AG09309 (cell line): ENCODE results near the gene MYH9.

Source experiments
- DNase-seq: peaks from one replicate; pipeline ENCODE4 v3.0.0-alpha.2; 2010; ENCODE audit warnings: low read depth
- H3K4me3 ChIP-seq: 2 replicates; pipeline ENCODE4 v1.5.1; 2011; ENCODE audit warnings: mild to moderate bottlenecking, low read depth, low read length, moderate library complexity; ENCODE audit not compliant: control insufficient read depth
- TF ChIP-seq, protein P1 (sequence below): IDR thresholded peaks from 2 replicates; pipeline ENCODE4 v1.5.1; 2011; ENCODE audit warnings: mild to moderate bottlenecking, low read depth, low read length, inconsistent platforms; ENCODE audit not compliant: insufficient read depth, control insufficient read depth; ENCODE audit errors: missing control alignments

MYH9 gene

DNA sequence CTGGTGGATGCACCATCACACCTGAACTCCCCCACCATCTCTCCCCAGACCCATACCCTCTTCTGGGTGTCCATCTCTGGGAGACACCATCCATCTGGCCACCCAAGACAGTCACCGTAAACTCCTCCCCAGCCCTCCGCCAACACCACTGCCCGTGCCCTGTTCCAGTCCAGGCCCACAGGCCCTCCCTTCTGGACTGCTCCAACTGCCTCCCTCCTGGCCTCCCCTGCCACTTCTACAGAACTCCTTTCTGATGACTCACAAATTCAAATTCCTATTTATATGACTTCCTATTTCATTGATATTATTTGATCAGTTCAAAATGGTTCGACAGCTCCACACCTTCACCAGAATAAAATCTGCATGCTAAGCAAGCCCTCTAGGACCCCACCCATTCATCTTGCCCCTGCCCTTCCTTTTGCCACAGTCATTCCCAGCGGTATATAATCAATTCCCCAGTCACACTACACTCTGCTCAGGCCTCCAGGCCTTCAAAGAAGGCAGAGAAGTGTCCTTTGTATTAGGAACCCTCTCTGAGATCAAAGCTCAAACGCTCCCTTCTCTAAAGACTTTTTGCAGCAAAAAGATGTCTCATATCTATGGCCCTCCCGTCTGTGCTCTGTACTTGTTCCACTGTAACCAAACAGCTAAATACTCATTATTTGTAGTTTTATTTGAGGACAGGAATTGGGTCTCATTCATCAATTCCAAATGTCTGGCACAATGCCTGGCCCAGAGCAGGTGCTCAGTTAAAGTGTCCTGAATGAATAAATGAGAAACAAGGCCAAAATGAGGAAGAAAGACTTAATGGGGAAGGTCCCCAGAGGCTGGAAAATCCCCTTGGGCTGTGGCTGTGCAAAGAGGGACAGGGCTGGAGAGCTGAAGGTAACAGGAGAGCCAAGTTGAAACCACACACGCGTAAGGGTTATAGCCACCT is 29.0 kb downstream of the MYH9 start:
- TF ChIP-seq, protein P1, sequence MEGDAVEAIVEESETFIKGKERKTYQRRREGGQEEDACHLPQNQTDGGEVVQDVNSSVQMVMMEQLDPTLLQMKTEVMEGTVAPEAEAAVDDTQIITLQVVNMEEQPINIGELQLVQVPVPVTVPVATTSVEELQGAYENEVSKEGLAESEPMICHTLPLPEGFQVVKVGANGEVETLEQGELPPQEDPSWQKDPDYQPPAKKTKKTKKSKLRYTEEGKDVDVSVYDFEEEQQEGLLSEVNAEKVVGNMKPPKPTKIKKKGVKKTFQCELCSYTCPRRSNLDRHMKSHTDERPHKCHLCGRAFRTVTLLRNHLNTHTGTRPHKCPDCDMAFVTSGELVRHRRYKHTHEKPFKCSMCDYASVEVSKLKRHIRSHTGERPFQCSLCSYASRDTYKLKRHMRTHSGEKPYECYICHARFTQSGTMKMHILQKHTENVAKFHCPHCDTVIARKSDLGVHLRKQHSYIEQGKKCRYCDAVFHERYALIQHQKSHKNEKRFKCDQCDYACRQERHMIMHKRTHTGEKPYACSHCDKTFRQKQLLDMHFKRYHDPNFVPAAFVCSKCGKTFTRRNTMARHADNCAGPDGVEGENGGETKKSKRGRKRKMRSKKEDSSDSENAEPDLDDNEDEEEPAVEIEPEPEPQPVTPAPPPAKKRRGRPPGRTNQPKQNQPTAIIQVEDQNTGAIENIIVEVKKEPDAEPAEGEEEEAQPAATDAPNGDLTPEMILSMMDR = no peak
- no peak overlapping the region for H3K4me3 ChIP-seq
- no peak for DNase-seq

DNA sequence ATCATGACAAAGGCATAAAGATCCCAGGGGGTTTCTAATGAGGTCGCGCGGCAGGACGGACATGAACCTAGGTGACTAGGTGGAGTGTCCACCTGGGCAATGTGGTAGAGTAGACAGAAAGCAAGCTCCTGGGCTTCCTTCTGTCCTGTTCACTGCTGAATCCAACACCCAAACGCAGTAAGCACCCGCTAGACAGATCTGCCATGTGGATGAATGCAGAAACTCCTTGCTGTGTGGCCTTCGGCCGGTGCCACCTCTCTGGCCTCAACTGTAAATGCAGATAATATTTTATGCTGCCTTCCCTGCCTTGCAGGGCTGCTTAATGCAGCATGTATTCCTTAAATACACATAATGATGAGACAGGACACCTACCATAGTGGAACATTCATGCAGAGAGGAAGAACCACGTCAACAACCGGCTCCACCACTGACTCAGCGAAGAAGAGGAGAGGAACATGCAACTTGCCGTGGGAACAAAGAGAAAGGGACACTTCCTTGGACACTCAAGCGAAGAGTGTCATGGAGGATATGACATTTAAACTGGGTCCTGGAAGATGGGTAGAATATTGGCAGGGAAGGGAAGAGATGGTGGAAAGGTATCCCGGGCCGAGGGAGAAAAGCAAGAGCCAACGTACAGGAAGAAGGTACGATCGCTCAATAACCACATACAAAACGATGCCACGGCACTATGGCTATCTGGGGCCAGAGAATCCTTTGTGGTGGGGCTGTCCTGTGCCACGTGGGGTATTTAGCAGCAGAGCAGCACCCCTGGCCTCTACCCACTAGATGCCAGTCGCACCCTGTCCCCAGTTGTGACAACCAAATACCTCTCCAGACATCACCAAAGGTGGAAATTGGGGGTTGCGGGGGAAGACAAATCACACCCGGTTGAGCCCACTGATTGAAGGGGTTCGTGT is 30.8 kb downstream of the MYH9 start:
- H3K4me3 ChIP-seq = no peak overlapping the region
- TF ChIP-seq, protein P1 = no peak
- DNase-seq = no peak

DNA sequence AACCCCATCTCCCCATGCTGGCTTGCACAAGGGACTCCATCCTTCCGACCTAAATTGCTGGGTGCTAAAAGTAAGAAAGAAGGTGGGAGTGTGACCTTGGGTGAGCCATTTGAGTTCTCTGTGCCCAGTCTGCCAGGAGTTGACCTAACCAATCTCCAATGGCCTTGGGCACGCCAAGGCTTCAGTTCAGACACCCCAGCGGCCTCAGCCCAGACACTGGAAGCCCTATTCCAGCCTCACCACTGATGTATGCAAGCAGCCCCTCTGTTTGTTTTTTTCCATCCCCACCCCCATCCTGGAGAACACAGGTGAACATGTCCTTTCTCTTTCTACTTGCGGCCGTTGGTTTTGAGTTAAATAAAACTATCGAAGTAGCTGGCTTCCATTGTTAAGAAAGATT is 31.9 kb downstream of the MYH9 start:
- H3K4me3 ChIP-seq = no peak overlapping the region
- TF ChIP-seq, protein P1 = no peak

DNA sequence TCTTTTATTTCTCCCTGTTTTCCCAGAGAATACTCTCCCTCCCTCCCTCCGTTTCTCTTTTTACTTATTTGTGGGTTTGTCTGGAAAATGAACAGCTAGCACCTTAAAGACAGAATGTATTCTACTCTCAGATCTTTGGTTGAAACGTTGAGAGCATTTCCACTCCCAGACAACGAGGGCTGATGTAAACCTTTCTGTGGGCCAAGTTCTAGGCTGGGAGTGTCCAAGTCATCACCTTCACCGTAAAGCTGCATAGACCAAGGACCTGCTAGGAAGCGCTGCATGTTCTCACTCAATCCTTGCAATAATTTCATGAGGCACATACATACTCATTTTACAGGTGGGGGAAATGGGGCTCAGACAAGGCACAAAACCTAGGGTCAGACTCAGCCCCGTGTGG is 32.4 kb downstream of the MYH9 start:
- DNase-seq = no peak
- no peak overlapping the region for H3K4me3 ChIP-seq
- TF ChIP-seq, protein P1 = no peak

More for the DNA sequence above, 31.9 kb downstream of the MYH9 start:
- no peak for DNase-seq

DNA sequence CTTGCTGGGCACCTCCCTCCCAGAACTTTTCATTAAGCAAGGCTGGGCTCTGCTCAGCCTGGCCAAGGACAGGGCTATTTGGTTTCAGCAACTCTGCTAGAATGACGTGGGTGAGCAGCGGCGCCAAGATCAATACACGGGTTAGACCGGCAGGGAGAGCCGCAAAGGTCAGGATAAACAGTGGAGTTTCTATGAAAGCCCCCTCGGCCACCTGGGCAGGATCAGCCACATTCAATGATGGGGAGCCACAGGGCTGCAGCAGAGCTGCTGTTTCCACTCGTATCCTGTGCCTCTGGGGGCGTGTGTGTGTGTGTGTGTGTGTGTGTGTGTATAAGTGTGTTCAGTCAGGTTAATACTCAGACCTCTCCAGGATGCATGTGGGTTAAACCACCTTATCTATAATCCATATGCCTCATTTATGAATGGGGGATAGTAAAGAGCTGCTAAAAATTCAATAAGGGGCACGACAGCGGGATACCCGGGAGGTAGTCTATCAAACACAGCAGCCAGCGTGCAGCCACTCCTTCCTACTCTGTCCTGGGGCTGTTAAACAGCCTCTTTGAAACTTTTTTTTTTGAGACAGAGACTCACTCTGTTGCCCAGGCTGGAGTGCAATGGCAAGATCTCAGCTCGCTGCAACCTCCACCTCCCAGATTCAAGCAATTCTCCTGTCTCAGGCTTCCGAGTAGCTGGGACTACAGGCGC is 34.8 kb downstream of the MYH9 start:
- TF ChIP-seq, protein P1 = no peak
- no peak overlapping the region for H3K4me3 ChIP-seq
- no peak for DNase-seq

DNA sequence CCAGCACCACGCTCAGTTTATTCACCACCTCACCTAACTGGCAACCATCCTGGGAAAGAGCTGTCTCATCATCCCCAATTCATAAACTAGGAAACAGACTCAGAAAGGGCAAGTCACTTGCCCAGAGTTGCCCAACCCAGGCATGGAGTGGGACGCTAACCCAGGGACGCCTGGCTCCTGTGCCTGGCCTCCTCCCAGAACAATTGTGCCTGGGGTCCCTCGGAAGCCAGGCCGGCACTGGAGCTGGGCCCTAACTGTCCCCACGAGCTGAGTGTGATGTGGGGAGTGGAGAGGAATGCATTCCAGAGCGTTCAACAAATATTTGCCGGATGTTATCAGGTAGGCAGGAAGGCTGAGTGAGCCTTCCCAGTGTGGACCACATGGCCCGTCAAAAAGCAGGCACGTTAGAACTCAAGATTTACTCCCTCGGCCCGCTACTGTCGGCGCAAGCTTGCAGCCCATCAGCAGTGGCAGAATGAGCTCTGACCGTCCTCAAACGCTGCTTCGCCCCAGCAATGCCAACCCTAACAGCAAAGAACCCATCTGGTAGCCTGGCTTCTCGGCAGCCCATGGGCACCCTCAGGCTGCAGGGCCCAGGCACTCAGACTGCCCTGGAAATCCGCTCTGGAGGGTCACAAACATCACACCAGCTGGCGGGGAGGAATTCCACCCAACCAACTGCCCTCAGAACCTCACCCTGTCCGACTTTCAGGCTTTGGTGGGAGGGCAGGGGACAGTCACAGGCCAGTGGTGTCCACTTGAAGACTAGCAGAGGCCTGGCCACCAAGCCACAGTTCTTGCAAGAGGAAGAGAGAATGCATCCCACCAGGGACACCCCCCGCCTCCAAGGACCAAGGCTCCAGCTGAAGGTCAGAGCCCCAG is 35.6 kb downstream of the MYH9 start:
- H3K4me3 ChIP-seq = no peak overlapping the region
- TF ChIP-seq, protein P1 = no peak
- no peak for DNase-seq
